K562 (cell line): ENCODE measurements around the gene MAST3. TPM values are rescaled to one million over a fixed set of nuclear protein-coding genes. Genes with fewer than 3 reads are reported as not detected.

Experiments
- ATAC-seq: fragments of 200-7000 bp; cut with Tn5 transposase; 3 replicates; pipeline ENCODE4 v1.9.1; 2020; ENCODE audit warnings: moderate library complexity
- BruUV-seq: library from RNA; stranded (reverse); fragments of 400-500 nt; replicated peaks from 2 replicates; lab custom pipeline; 2021; lab: Mats Ljungman, UMichigan
- CTCF ChIA-PET: fragments of 300-600 bp; formaldehyde crosslinking; extraction: SDS; loops from one replicate; lab custom pipeline; 2021; ENCODE audit warnings: low intra/inter-chr PET ratio; lab: Yijun Ruan, JAX
- POLR2A ChIA-PET: fragments of 300-600, 350-650 bp; sonication (Branson Sonifier 250); formaldehyde crosslinking; extraction: SDS; loops from one replicate; lab custom pipeline; 2021; ENCODE audit warnings: antibody characterized with exemption, inconsistent platforms; lab: Yijun Ruan, JAX
- DNase-seq, 4 experiments: peaks; one replicate each; pipeline versions ENCODE4 v3.0.0 to v3.0.0-alpha.2; 2011 to 2018; ENCODE audit warnings: low spot score in 3 of 4, mixed read lengths in 3 of 4; ENCODE audit errors: extremely low read depth in 1 of 4
- FAIRE-seq: peaks from 2 replicates; lab custom pipeline; 2011; peaks lifted over from hg19 to GRCh38; lab: Jason Lieb, UNC
- H2AFZ ChIP-seq: 2 replicates; pipeline ENCODE4 v1.6.0; 2011; ENCODE audit warnings: low read depth, low read length, control low read depth, inconsistent platforms
- H3K27ac ChIP-seq: fragments of 200-600 bp; 3 replicates; pipeline ENCODE4 v1.8.0; 2011; ENCODE audit warnings: low read depth, mild to moderate bottlenecking, control low read depth, inconsistent platforms, low read length, moderate library complexity, mixed read lengths; ENCODE audit errors: extremely low read depth
- H3K27me3 ChIP-seq, 2 experiments: fragments of 300-600 bp in 1 of 2; 2 replicates in 1 of 2; 3 replicates in 1 of 2; pipeline versions ENCODE4 v1.6.0 to v1.8.0; 2011; ENCODE audit warnings: inconsistent platforms in 2 of 2, low read length in 2 of 2, mild to moderate bottlenecking in 1 of 2, mixed read lengths in 1 of 2, moderate library complexity in 1 of 2; ENCODE audit not compliant: control insufficient read depth in 2 of 2, insufficient read depth in 2 of 2
- H3K36me3 ChIP-seq: fragments of 300-600 bp; 3 replicates; pipeline ENCODE4 v1.8.0; 2011; ENCODE audit warnings: mild to moderate bottlenecking, low read length, inconsistent platforms; ENCODE audit not compliant: control insufficient read depth, insufficient read depth
- H3K4me1 ChIP-seq, 2 experiments: fragments of 200-600 bp in 1 of 2; replicated peaks in 1 of 2; 2 replicates in 1 of 2; 3 replicates in 1 of 2; pipeline versions ENCODE4 v1.5.1 to v1.8.0; 2011; ENCODE audit warnings: inconsistent platforms in 2 of 2, low read length in 2 of 2, mild to moderate bottlenecking in 1 of 2, mixed read lengths in 1 of 2, moderate library complexity in 1 of 2; ENCODE audit not compliant: control insufficient read depth in 2 of 2, insufficient read depth in 2 of 2
- H3K4me2 ChIP-seq: 2 replicates; pipeline ENCODE4 v1.6.1; 2011; ENCODE audit warnings: low read length, control low read depth, inconsistent platforms, mixed read lengths; ENCODE audit not compliant: insufficient read depth
- H3K4me3 ChIP-seq: fragments of 200-600 bp; sonication (generic), shearing (Covaris generic); 2 replicates; pipeline ENCODE4 v1.5.1; 2016; ENCODE audit warnings: control low read depth, inconsistent platforms
- H3K79me2 ChIP-seq: fragments of 200-600 bp; 3 replicates; pipeline ENCODE4 v1.8.0; 2011; ENCODE audit warnings: low read length, inconsistent platforms; ENCODE audit not compliant: control insufficient read depth, insufficient read depth
- H3K9ac ChIP-seq, 2 experiments: 2 replicates each; pipeline versions ENCODE4 v1.6.0 to v1.6.1; 2011; ENCODE audit warnings: low read depth in 2 of 2, low read length in 2 of 2, control low read depth in 1 of 2, inconsistent platforms in 1 of 2, mild to moderate bottlenecking in 1 of 2, mixed read lengths in 1 of 2; ENCODE audit not compliant: insufficient read depth in 1 of 2
- H3K9me1 ChIP-seq: one replicate; pipeline ENCODE4 v1.6.0; 2011; ENCODE audit warnings: inconsistent platforms, mild to moderate bottlenecking, low read length, moderate library complexity; ENCODE audit not compliant: control insufficient read depth, insufficient read depth
- H3K9me3 ChIP-seq: replicated peaks from 2 replicates; pipeline ENCODE4 v1.5.1; 2011; ENCODE audit warnings: low read depth, low read length, inconsistent platforms; ENCODE audit not compliant: control insufficient read depth, insufficient read depth
- H4K20me1 ChIP-seq: replicated peaks from 2 replicates; pipeline ENCODE4 v1.6.1; 2011; ENCODE audit warnings: low read length, inconsistent platforms, mixed read lengths; ENCODE audit not compliant: control insufficient read depth, insufficient read depth
- C11orf30 ChIP-seq: fragments of 450-650 bp; IDR thresholded peaks from 2 replicates; pipeline ENCODE4 v1.6.1; 2016; ENCODE audit warnings: low read depth, mild to moderate bottlenecking
- IFI16 ChIP-seq: fragments of 250-450 bp; sonication (Bioruptor Pico); IDR thresholded peaks from 2 replicates; pipeline ENCODE4 v2.1.2; 2022; ENCODE audit warnings: mild to moderate bottlenecking, inconsistent platforms
- KLF16 ChIP-seq: IDR thresholded peaks from 2 replicates; pipeline ENCODE4 v1.6.1; 2016; ENCODE audit warnings: antibody characterized with exemption
- MCM2 ChIP-seq: fragments of 450-650 bp; IDR thresholded peaks from 2 replicates; pipeline ENCODE4 v1.6.1; 2017; ENCODE audit warnings: low read depth, mild to moderate bottlenecking
- MCM5 ChIP-seq: fragments of 450-650 bp; IDR thresholded peaks from 2 replicates; pipeline ENCODE4 v1.6.1; 2016; ENCODE audit warnings: low read depth
- MECOM ChIP-seq: fragments of 250-450 bp; sonication (Bioruptor Pico); IDR thresholded peaks from 2 replicates; pipeline ENCODE4 v1.8.0; 2022; ENCODE audit warnings: inconsistent platforms
- NFYB ChIP-seq: IDR thresholded peaks from 2 replicates; pipeline ENCODE4 v1.6.1; 2011; ENCODE audit warnings: mild to moderate bottlenecking, moderate library complexity; ENCODE audit not compliant: insufficient read length; ENCODE audit errors: extremely low read depth
- PML ChIP-seq: IDR thresholded peaks from 2 replicates; pipeline ENCODE4 v1.6.1; 2012; ENCODE audit warnings: low read length, inconsistent platforms
- RNF219 ChIP-seq: fragments of 250-450 bp; sonication (Bioruptor Pico); IDR thresholded peaks from 2 replicates; pipeline ENCODE4 v1.5.0; 2022; ENCODE audit warnings: mild to moderate bottlenecking
- SIX5 ChIP-seq, 2 experiments: IDR thresholded peaks; 2 replicates each; pipeline ENCODE4 v1.6.1; 2011; ENCODE audit warnings: low read length in 2 of 2, borderline replicate concordance in 1 of 2, low read depth in 1 of 2, mild to moderate bottlenecking in 1 of 2, moderate library complexity in 1 of 2; ENCODE audit not compliant: insufficient read depth in 1 of 2
- SRSF3 ChIP-seq: fragments of 200-400 bp; formaldehyde crosslinking; IDR thresholded peaks from 2 replicates; pipeline ENCODE4 v1.6.1; 2016; ENCODE audit warnings: mild to moderate bottlenecking, low read length, moderate library complexity; ENCODE audit not compliant: insufficient read depth
- TRIM28 ChIP-seq: fragments of 450-650 bp; IDR thresholded peaks from 2 replicates; pipeline ENCODE4 v1.6.1; 2017
- ZBTB7A ChIP-seq: IDR thresholded peaks from 2 replicates; pipeline ENCODE4 v1.6.1; 2011; ENCODE audit warnings: low read depth, mild to moderate bottlenecking, low read length, moderate library complexity, borderline replicate concordance; ENCODE audit not compliant: control insufficient read depth
- ZNF384 ChIP-seq: IDR thresholded peaks from 2 replicates; pipeline ENCODE4 v1.6.1; 2012; ENCODE audit warnings: low read depth, low read length, improper control_type of control experiment
- ZNF584 ChIP-seq: fragments of 200-800 bp; sonication (Bioruptor generic); IDR thresholded peaks from 2 replicates; pipeline ENCODE4 v1.6.1; 2016; ENCODE audit warnings: low read depth, mild to moderate bottlenecking, missing genetic modification characterization, missing compliant biosample characterization
- ZNF717 ChIP-seq: fragments of 250-450 bp; sonication (Bioruptor Pico); IDR thresholded peaks from 2 replicates; pipeline ENCODE4 v1.5.0; 2021
- WGBS: fragments of 100-300 bp; shearing (Covaris generic); methylation state at CpG from one replicate; pipeline ENCODE4 v1.1.6; 2016; ENCODE audit warnings: low coverage, mixed read lengths; ENCODE audit not compliant: insufficient coverage; ENCODE audit errors: missing lambda C conversion rate; 5-methylcytosine and 5-hydroxymethylcytosine counted together
- in situ Hi-C: fragments of 300-500 bp; cut with MboI; formaldehyde crosslinking; loops from 4 replicates; pipeline ENCODE4 v1.15.0; 2018; ENCODE audit warnings: inconsistent platforms, mixed read lengths
- intact Hi-C: fragments of 100-400 bp; cut with micrococcal nuclease; formaldehyde crosslinking; loops from 2 replicates; pipeline ENCODE4 v1.14.2; 2022
- polyA plus RNA-seq, 8 experiments: library from polyadenylated mRNA; depleted of rRNA in 4 of 8; stranded (reverse) in 5 of 8; unstranded in 3 of 8; fragments of >200 nt; fragmentation: Nextera tagmentation in 2 of 8; fragmentation: Illumina TruSeq in 1 of 8; extraction: Ambion mirVana in 2 of 8; extraction: Trizol in 1 of 8; gene quantifications; 2 replicates each; pipeline versions ENCODE4 v1.2.1 to v1.2.3, GENCODE V29; 2011 to 2014; ENCODE audit warnings: inconsistent platforms in 1 of 8, missing spikeins in 1 of 8
- total RNA-seq, 7 experiments: library from RNA; depleted of rRNA in 6 of 7; stranded (reverse); fragments of >200 nt in 6 of 7; fragmentation: Illumina TruSeq in 2 of 7; extraction: Trizol in 2 of 7; gene quantifications; 2 replicates each; pipeline versions ENCODE4 v1.2.1 to v1.2.3, GENCODE V29; 2011 to 2021; ENCODE audit warnings: low replicate concordance in 1 of 7

MAST3 gene
- total and polyA plus RNA-seq, 9 of the 15 experiments (the other 6 are each of a cell fraction or from before 2014, with no cell fraction given) = 0.94 to 9.9 (median 2.4) TPM

GRCh38 chr19:18060472-18060871 lies 37.1 kb upstream of the MAST3 start:
- WGBS = 42% methylated on average over 6 of the region's 6 CpGs
- ChIA-PET POLR2A (no interaction called here), CTCF (interaction anchor here (4.4 kb wide), 1 partner anchor 53 kb away, joined by 59 read pairs; the partner anchor contains the start of gene ARRDC2)
- Histone ChIP-seq H3K36me3 (no peaks in the 10 kb centered on the region), H3K9ac (0 out of 4 replicates have a peak overlapping the region, but pooled peaks of 1 of the 2 experiments have one; percentile 13), H4K20me1 (no peaks in the 10 kb centered on the region), H2AFZ (peak overlapping the region; percentile 47; the same call in 1 of the 2 replicates), H3K9me1 (no peaks in the 10 kb centered on the region), H3K4me2 (no peak overlapping the region; the same call in none of the 2 replicates), H3K9me3 (no peaks in the 10 kb centered on the region; the same call in 1 of the 2 replicates), H3K27me3 (no peaks in the 10 kb centered on the region), H3K4me1 (peaks cover 8 to 31% of the 10 kb centered on the region in 2 experiments; a peak in 4 of 5 replicates), H3K27ac (no peak overlapping the region), H3K4me3 (no peak overlapping the region), H3K79me2 (no peaks in the 10 kb centered on the region)
- no peak for ATAC-seq
- intact Hi-C loops = loop anchor here (5.0 to 10.0 kb wide), 3 partner anchors 94 to 352 kb away; partner anchors contain the start of gene PIK3R2
- no peak for FAIRE-seq
- no TSS peak for BruUV-seq
- peak; percentile 25 to 60 (median 54) for DNase-seq
- in situ Hi-C loops = no loop called here
- TF ChIP-seq MCM2 (no peak), IFI16 (no peak), TRIM28 (no peak), ZNF584 (CRISPR knock-in tag) (no peak), ZNF384 (no peak), MECOM (CRISPR knock-in tag) (no peak), RNF219 (no peak), SRSF3 (no peak), PML (no peak), NFYB (peak; percentile 36), MCM5 (no peak), C11orf30 (no peak), KLF16 (no peak), SIX5 (IDR thresholded peaks at IDR 0.05; ENCODE audit: borderline replicate concordance in 1 of 2, insufficient read depth in 1 of 2, low read depth in 1 of 2, low read length in 2 of 2) (no peak), ZBTB7A (peak; percentile 32; the same call in 1 of the 2 replicates), ZNF717 (no peak)
